ENCODE measurements around the gene TAPT1.
A peak's percentile ranks its signal among the peaks of the same experiment; 100 is the strongest.

Gene TAPT1

GRCh38 chr4:16226816-16227461, 668 bp upstream of the TAPT1 start:
- POLR2A ChIA-PET: interaction anchor here (1.0 to 1.4 kb wide), 2 partner anchors 9 to 23 kb away, joined by 4 to 5 read pairs; no protein-coding TSS in a partner anchor
- CTCF ChIA-PET: interaction anchor here (0.9 kb wide), 1 partner anchor 21 kb away, joined by 3 read pairs; no protein-coding TSS in a partner anchor
- TF ChIP-seq FOXA1 (IDR thresholded peaks at IDR 0.05) (no peak), ELF4 (IDR thresholded peaks at IDR 0.05) (no peak), ARNT (IDR thresholded peaks at IDR 0.05) (no peak), L3MBTL2 (conservative IDR thresholded peaks at IDR 0.05) (no peak), FOXM1 (IDR thresholded peaks at IDR 0.05; ENCODE audit: borderline replicate concordance) (no peak), ZNF384 (IDR thresholded peaks at IDR 0.05) (no peak), SP1 (IDR thresholded peaks at IDR 0.05) (no peak), SUZ12 (IDR thresholded peaks at IDR 0.05) (no peak), TARDBP (IDR thresholded peaks at IDR 0.05) (no peak), NFRKB (IDR thresholded peaks at IDR 0.05) (no peak), BHLHE40 (IDR thresholded peaks at IDR 0.05; ENCODE audit: borderline replicate concordance) (no peak)
- DNase-seq (ENCODE audit: extremely low spot score): peak; percentile 48

DNA sequence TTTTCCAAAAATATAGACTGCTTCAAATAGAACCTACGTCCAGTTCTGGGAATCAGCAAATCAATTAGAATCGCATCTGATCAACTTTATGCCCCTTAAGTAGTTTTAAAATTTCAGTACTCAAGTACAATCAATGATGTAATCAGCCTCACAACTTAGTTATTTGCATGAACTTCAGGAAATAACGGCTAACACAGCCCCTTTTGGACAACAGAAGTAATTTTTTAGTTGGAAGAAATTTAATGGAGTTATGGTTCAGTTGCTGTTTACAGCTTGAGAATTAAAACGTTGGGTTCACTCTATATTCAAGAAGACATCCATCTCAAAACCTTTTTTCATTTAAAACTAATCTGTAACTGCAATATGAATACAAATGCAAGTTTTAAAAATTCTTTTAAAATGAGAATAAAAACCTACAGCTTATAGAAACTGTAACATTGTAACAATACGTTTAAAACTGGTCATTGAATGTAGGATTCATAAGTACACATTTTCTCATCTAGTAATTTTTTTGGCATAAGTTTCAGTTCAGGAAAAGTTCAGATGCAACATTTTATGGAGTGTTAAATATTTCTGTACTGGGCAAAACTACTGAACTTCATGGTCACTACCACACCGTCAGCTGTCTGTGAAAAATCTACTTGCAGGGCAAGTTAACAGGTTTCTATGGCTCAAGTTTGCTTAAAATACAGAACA, 956 bp downstream of the TAPT1 start:
- ChIA-PET POLR2A (no interaction called here), CTCF (no interaction called here)
- DNase-seq (ENCODE audit: extremely low spot score): no peak
- no peak for TF ChIP-seq SUZ12 (IDR thresholded peaks at IDR 0.05)
- TF ChIP-seq NFRKB (IDR thresholded peaks at IDR 0.05): no peak
- TF ChIP-seq CTBP1 (IDR thresholded peaks at IDR 0.05; ENCODE audit: borderline replicate concordance): no peak
- TF ChIP-seq ELF4 (IDR thresholded peaks at IDR 0.05): no peak
- no peak for TF ChIP-seq FOXM1 (IDR thresholded peaks at IDR 0.05; ENCODE audit: borderline replicate concordance)
- TF ChIP-seq L3MBTL2 (conservative IDR thresholded peaks at IDR 0.05): no peak

GRCh38 chr4:16224264-16225166, 1.8 kb downstream of the TAPT1 start:
- TF ChIP-seq ARNT (IDR thresholded peaks at IDR 0.05) (no peak), FOXM1 (IDR thresholded peaks at IDR 0.05; ENCODE audit: borderline replicate concordance) (no peak), SP1 (IDR thresholded peaks at IDR 0.05) (no peak), FOXK2 (IDR thresholded peaks at IDR 0.05) (no peak), CTBP1 (IDR thresholded peaks at IDR 0.05; ENCODE audit: borderline replicate concordance) (no peak), TARDBP (IDR thresholded peaks at IDR 0.05) (no peak), FOXA1 (IDR thresholded peaks at IDR 0.05) (no peak), ZNF384 (IDR thresholded peaks at IDR 0.05) (no peak), SUZ12 (IDR thresholded peaks at IDR 0.05) (no peak), HDGF (IDR thresholded peaks at IDR 0.05; ENCODE audit: borderline replicate concordance) (no peak)
- POLR2A ChIA-PET: no interaction called here
- CTCF ChIA-PET: interaction anchor here (0.5 kb wide), 1 partner anchor 151 kb away, joined by 3 read pairs; no protein-coding TSS in a partner anchor
- DNase-seq (ENCODE audit: extremely low spot score): no peak

DNA sequence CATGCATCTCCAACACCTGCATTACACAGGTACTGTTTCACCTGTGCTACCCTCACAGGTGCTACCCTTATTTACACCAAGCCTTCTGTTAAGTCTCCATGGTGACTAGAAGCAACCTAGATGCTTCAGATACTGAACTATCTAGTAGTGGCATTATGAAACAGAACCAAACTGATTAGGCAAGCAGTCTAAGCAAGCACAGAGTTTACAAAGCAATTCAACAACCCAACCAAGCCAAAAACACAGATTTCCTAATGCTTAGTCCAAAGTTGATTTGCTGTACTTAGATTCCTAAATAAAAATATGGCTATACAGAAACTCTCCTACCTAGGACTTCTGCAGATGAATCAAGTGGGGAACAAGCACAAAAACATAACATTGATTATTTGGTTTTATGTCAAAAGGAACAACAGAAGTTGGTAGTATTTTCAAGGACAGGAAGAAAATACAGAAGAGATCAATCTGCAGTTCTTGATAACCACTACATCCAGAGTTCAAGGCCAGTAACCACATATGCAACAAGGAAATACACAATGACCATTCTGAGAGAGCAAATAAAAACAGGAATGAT, 3.2 kb downstream of the TAPT1 start:
- ChIA-PET CTCF (no interaction called here), POLR2A (no interaction called here)
- TF ChIP-seq FOXK2 (IDR thresholded peaks at IDR 0.05) (no peak), ZNF384 (IDR thresholded peaks at IDR 0.05) (no peak), ELF4 (IDR thresholded peaks at IDR 0.05) (no peak), NFRKB (IDR thresholded peaks at IDR 0.05) (no peak), CTBP1 (IDR thresholded peaks at IDR 0.05; ENCODE audit: borderline replicate concordance) (no peak), L3MBTL2 (conservative IDR thresholded peaks at IDR 0.05) (no peak), SP1 (IDR thresholded peaks at IDR 0.05) (no peak), BHLHE40 (IDR thresholded peaks at IDR 0.05; ENCODE audit: borderline replicate concordance) (no peak), ARNT (IDR thresholded peaks at IDR 0.05) (no peak), FOXM1 (IDR thresholded peaks at IDR 0.05; ENCODE audit: borderline replicate concordance) (no peak), HDGF (IDR thresholded peaks at IDR 0.05; ENCODE audit: borderline replicate concordance) (no peak), TARDBP (IDR thresholded peaks at IDR 0.05) (no peak), SUZ12 (IDR thresholded peaks at IDR 0.05) (no peak), LEF1 (IDR thresholded peaks at IDR 0.05; ENCODE audit: borderline replicate concordance) (no peak), FOXA1 (IDR thresholded peaks at IDR 0.05) (no peak)
- TF ChIP-seq, protein P1, sequence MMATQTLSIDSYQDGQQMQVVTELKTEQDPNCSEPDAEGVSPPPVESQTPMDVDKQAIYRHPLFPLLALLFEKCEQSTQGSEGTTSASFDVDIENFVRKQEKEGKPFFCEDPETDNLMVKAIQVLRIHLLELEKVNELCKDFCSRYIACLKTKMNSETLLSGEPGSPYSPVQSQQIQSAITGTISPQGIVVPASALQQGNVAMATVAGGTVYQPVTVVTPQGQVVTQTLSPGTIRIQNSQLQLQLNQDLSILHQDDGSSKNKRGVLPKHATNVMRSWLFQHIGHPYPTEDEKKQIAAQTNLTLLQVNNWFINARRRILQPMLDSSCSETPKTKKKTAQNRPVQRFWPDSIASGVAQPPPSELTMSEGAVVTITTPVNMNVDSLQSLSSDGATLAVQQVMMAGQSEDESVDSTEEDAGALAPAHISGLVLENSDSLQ (IDR thresholded peaks at IDR 0.05): no peak
- DNase-seq (ENCODE audit: extremely low spot score): no peak

- TF ChIP-seq SUZ12 (IDR thresholded peaks at IDR 0.05): no peak
- no peak for TF ChIP-seq BHLHE40 (IDR thresholded peaks at IDR 0.05; ENCODE audit: borderline replicate concordance)
- TF ChIP-seq ARNT (IDR thresholded peaks at IDR 0.05): no peak
- TF ChIP-seq, protein P1 (IDR thresholded peaks at IDR 0.05): no peak
- TF ChIP-seq ZNF384 (IDR thresholded peaks at IDR 0.05): no peak
- CTCF ChIA-PET: interaction anchor here (0.8 kb wide), 1 partner anchor 13 kb away, joined by 3 read pairs; no protein-coding TSS in a partner anchor
- no peak for DNase-seq (ENCODE audit: extremely low spot score)
- POLR2A ChIA-PET: no interaction called here
These were observed 7.3 kb downstream of the TAPT1 start for GRCh38 chr4:16218950-16219349.

Measured in HEK293T (cell line).